ENCODE results near the gene TPSAB1. TPM values are rescaled to one million over a fixed set of nuclear protein-coding genes. Genes with fewer than 3 reads are reported as not detected.

TPSAB1 gene
- total RNA-seq, 1 donor from 2014 or later: not detected

DNA sequence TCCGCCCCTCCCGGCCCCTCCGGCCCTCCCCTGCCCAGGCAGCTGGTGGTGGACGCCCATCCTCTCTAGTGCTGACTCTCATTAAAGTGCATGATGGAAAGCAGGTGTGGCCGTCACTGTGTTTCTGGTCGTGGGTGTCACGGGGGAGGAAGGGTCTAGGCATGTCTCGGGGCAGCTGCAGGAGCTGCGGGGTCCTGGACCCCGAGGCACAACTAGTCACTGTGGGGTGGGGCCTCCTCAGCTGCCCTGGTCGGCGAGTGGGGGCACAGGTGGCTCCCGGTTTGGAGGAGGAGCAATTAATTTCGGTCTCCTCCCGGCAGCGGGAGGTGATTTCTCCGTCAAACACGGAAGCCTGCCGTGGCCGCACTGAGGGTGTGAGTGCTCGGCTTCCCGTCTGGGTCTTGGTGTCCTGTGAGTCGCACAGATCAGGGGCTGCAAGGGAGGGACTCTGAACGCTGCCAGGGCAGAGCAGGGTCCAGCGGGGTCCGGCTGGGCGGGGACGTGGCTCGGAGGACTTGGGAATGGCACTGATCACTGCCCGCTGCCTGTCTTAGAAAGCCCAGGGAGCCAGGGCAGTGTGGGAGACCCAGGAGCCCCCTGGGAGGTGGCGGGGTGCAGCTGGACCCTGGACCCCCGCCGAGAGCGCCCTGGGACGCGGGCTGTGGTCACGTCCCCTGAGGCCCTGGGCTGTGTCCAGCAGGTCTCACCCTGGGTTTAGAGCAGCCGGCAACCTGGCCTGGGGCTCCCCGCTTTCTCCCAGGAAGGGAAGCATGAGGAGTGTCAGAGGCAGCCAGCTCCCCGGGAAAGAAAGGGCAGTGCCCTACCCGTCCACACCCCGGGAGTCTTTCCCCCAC lies 18.6 kb downstream of the TPSAB1 start:
- H3K36me3 Mint-ChIP-seq: no peaks in the 10 kb centered on the region
- H3K27me3 Mint-ChIP-seq (ENCODE audit: low read depth): peaks cover 27% of the 10 kb centered on the region
- TF ChIP-seq, protein P1, sequence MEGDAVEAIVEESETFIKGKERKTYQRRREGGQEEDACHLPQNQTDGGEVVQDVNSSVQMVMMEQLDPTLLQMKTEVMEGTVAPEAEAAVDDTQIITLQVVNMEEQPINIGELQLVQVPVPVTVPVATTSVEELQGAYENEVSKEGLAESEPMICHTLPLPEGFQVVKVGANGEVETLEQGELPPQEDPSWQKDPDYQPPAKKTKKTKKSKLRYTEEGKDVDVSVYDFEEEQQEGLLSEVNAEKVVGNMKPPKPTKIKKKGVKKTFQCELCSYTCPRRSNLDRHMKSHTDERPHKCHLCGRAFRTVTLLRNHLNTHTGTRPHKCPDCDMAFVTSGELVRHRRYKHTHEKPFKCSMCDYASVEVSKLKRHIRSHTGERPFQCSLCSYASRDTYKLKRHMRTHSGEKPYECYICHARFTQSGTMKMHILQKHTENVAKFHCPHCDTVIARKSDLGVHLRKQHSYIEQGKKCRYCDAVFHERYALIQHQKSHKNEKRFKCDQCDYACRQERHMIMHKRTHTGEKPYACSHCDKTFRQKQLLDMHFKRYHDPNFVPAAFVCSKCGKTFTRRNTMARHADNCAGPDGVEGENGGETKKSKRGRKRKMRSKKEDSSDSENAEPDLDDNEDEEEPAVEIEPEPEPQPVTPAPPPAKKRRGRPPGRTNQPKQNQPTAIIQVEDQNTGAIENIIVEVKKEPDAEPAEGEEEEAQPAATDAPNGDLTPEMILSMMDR (IDR thresholded peaks at IDR 0.05; ENCODE audit: unreplicated experiment): no peak
- H3K4me3 Mint-ChIP-seq: peak overlapping the region; percentile 53
- no peak for DNase-seq (ENCODE audit: low spot score in 2 of 2, unreplicated experiment in 2 of 2)
- no peaks in the 10 kb centered on the region for H3K9me3 Mint-ChIP-seq
- no peak overlapping the region for H3K27ac Mint-ChIP-seq
- peaks cover 12% of the 10 kb centered on the region for H3K4me1 Mint-ChIP-seq

DNA sequence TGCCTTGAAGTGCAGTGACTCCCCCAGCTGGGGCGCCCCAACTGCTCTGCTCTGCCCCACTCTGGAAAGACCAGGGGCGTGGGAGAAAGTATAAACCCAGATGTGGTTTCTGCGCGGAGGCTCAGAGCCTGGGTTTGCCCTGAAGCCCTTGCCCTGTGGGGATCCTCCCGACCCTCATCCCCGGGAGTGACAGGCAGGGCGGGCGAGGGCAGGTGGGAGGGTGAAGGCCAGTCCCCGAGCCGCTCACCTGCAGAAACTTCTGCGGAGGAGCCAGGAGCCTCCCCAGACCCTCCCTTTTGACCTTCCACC lies 19.2 kb downstream of the TPSAB1 start:
- no peak overlapping the region for H3K4me3 Mint-ChIP-seq
- no peaks in the 10 kb centered on the region for H3K36me3 Mint-ChIP-seq
- peaks cover 27% of the 10 kb centered on the region for H3K27me3 Mint-ChIP-seq (ENCODE audit: low read depth)

DNA sequence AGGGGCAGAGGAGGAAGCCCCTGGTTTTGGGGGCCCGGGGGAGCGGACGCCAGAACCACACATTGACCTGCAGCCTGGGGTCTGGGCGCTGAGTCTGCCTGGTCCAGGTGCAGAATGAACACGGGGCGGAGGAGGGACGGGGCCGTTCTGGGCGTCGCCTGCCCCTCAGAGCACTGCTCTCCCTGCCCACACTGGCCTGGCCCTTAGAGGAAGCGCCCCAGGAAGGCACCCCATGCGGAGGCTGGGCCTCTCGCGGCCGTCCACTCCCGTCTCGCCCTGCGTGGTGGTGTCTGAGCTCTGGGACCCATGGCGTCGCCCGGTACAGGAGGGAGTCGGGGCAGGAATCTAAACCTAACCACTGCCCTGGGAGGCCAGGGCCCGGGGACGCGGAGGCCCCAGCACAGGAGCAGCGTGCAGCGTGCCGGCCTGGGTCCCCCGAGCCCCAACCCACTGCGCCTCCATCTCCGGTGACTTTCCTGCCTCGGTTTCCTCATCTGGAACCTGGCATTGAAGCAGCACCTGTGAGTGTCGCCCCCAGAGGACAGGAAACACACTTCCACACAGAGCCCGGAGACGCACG lies 19.7 kb downstream of the TPSAB1 start:
- no peak overlapping the region for H3K27ac Mint-ChIP-seq
- H3K4me1 Mint-ChIP-seq: peaks cover 15% of the 10 kb centered on the region
- H3K36me3 Mint-ChIP-seq: no peaks in the 10 kb centered on the region
- no peak overlapping the region for H3K4me3 Mint-ChIP-seq
- peaks cover 27% of the 10 kb centered on the region for H3K27me3 Mint-ChIP-seq (ENCODE audit: low read depth)
- H3K9me3 Mint-ChIP-seq: no peaks in the 10 kb centered on the region
- DNase-seq (ENCODE audit: low spot score in 2 of 2, unreplicated experiment in 2 of 2): no peak
- TF ChIP-seq, protein P1 (IDR thresholded peaks at IDR 0.05; ENCODE audit: unreplicated experiment): no peak

More for the DNA sequence above, 19.2 kb downstream of the TPSAB1 start:
- Mint-ChIP-seq H3K9me3 (no peaks in the 10 kb centered on the region), H3K4me1 (peaks cover 15% of the 10 kb centered on the region), H3K27ac (no peak overlapping the region)
- no peak for DNase-seq (ENCODE audit: low spot score in 2 of 2, unreplicated experiment in 2 of 2)
- TF ChIP-seq, protein P1 (IDR thresholded peaks at IDR 0.05; ENCODE audit: unreplicated experiment): no peak

DNA sequence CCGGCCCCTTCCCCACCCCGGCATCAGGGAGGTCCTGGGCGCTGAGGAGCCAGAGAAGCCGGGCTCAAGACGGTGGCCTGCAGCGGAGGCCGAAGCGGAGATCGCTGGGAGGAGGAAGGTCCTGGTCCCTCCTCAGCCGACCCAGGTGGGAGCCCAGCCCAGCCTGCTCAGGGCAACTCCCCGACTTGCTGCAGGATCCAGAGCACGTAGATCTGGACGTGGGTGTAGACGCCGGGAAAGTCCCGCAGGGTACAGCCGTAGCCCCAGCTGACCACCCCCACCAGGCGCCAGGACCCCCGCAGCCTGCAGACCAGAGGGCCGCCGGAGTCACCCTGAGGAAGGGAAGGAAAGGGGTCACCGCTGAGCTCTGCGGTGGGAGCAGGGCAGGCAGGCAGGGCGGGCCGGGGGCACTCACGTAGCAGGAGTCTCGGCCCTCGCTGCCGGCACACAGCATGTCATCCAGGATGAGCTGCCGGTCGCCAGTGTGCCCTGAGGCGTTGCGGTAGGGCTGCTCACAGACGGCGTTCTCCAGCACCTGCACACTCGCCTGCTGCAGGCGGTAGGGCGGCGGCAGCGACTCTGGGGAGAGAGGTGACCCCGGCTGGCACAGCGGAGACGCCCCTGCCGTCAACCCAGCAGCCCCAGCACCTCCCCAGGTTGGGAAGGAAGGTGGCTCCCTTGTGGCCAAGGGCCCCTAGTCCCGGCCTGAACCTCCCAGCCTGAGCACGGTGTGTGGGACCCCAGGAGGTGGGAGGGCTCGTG lies 20.8 kb downstream of the TPSAB1 start:
- Mint-ChIP-seq H3K4me3 (no peak overlapping the region), H3K27ac (no peak overlapping the region), H3K4me1 (peaks cover 15% of the 10 kb centered on the region)

DNA sequence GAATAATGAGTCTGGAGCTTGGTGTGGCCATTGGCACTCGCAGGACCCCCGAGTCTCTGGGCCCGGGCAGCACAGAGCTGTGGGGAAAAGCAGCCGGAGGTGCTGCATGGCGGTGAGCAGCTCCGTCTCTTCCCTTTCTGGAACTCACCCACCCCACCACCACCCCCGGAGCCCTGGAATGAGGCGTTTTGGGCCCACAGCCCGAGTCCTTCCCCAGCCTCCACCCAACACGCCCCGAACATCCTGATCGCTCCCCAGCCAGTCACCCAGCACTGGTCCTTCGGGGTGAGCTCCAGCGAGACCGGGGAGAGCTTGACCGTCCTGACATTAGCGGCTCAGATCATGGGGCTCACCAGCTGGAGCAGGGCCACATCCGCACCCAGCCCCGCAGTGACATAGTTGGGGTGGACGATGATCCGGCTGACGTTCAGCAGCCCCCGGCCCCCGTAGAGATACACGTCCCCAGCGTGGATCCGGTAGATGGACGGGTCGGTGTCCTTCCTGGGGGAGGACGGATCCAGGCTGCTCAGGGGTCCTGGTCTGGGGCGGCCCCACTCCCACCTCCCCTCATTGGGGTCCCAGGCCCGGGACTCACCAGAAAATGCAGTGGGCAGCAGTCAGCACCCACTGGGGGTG lies 21.8 kb downstream of the TPSAB1 start:
- Mint-ChIP-seq H3K4me1 (peaks cover 15% of the 10 kb centered on the region), H3K9me3 (no peaks in the 10 kb centered on the region), H3K36me3 (no peaks in the 10 kb centered on the region), H3K4me3 (no peak overlapping the region), H3K27me3 (ENCODE audit: low read depth) (peaks cover 27% of the 10 kb centered on the region), H3K27ac (no peak overlapping the region)
- no peak for DNase-seq (ENCODE audit: low spot score in 2 of 2, unreplicated experiment in 2 of 2)
- TF ChIP-seq, protein P1 (IDR thresholded peaks at IDR 0.05; ENCODE audit: unreplicated experiment): no peak

More for the DNA sequence above, 20.8 kb downstream of the TPSAB1 start:
- TF ChIP-seq, protein P1 (IDR thresholded peaks at IDR 0.05; ENCODE audit: unreplicated experiment): no peak
- Mint-ChIP-seq H3K27me3 (ENCODE audit: low read depth) (peaks cover 27% of the 10 kb centered on the region), H3K9me3 (no peaks in the 10 kb centered on the region), H3K36me3 (no peaks in the 10 kb centered on the region)
- no peak for DNase-seq (ENCODE audit: low spot score in 2 of 2, unreplicated experiment in 2 of 2)
